ENCODE data around the gene TRPM3.

DNA sequence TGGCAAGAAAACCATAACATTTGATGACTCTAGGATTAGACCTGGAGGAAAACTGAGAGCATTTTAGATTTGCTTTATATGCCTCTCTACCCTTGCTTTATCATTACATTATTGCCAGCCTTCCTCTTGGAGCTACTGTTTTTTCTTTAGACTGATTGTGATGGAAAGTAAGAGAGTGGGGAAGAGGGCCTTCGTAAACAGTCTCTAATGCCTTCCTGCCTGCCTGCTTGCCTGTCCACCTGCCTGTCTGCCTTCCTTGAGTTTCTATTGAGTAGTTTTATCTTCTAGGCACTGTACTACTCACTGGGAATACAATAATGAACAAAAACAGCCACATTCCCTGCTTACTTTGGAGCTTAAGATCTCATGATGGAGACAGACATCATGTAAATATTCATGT lies 189.3 kb downstream of the TRPM3 start:
- TF ChIP-seq, protein P1, sequence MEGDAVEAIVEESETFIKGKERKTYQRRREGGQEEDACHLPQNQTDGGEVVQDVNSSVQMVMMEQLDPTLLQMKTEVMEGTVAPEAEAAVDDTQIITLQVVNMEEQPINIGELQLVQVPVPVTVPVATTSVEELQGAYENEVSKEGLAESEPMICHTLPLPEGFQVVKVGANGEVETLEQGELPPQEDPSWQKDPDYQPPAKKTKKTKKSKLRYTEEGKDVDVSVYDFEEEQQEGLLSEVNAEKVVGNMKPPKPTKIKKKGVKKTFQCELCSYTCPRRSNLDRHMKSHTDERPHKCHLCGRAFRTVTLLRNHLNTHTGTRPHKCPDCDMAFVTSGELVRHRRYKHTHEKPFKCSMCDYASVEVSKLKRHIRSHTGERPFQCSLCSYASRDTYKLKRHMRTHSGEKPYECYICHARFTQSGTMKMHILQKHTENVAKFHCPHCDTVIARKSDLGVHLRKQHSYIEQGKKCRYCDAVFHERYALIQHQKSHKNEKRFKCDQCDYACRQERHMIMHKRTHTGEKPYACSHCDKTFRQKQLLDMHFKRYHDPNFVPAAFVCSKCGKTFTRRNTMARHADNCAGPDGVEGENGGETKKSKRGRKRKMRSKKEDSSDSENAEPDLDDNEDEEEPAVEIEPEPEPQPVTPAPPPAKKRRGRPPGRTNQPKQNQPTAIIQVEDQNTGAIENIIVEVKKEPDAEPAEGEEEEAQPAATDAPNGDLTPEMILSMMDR (IDR thresholded peaks at IDR 0.05 in 4 of 5, conservative IDR thresholded peaks at IDR 0.05 in 1 of 5) = no peak
- TF ChIP-seq POLR2A (IDR thresholded peaks at IDR 0.05) = no peak

Measured in gastrocnemius medialis (tissue), 4 donors.